Mesendoderm (in vitro differentiated cells): ENCODE data around the gene CRABP1.

Source experiments
- DNase-seq: peaks from one replicate; pipeline ENCODE4 v3.0.0; 2013
- H2AK5ac ChIP-seq: 2 replicates; pipeline ENCODE4 v1.6.1; 2013; ENCODE audit warnings: low read length, inconsistent platforms
- H2BK120ac ChIP-seq: 2 replicates; pipeline ENCODE4 v1.6.1; 2013; ENCODE audit warnings: low read depth, mild to moderate bottlenecking, low read length, moderate library complexity, mixed read lengths
- H2BK15ac ChIP-seq: replicated peaks from 2 replicates; pipeline ENCODE4 v1.6.1; 2013; ENCODE audit warnings: low read depth, mild to moderate bottlenecking, moderate library complexity
- H2BK5ac ChIP-seq: 2 replicates; pipeline ENCODE4 v1.6.1; 2013; ENCODE audit warnings: low read length, inconsistent platforms
- H3K18ac ChIP-seq: 2 replicates; pipeline ENCODE4 v1.6.1; 2013; ENCODE audit warnings: mild to moderate bottlenecking, low read length, mixed read lengths
- H3K23ac ChIP-seq: one replicate; pipeline ENCODE4 v1.6.1; 2013; ENCODE audit warnings: low read length
- H3K27ac ChIP-seq: 2 replicates; pipeline ENCODE4 v1.5.1; 2013; ENCODE audit warnings: low read depth, mild to moderate bottlenecking, inconsistent platforms, low read length, moderate library complexity
- H3K27me3 ChIP-seq: 2 replicates; pipeline ENCODE4 v1.6.1; 2013; ENCODE audit warnings: low read length, control low read depth, mild to moderate bottlenecking, inconsistent platforms; ENCODE audit not compliant: insufficient read depth, poor library complexity
- H3K36me3 ChIP-seq: 2 replicates; pipeline ENCODE4 v1.6.1; 2013; ENCODE audit warnings: low read length, inconsistent platforms; ENCODE audit not compliant: control insufficient read depth, insufficient read depth
- H3K4ac ChIP-seq: one replicate; pipeline ENCODE4 v1.6.1; 2013; ENCODE audit warnings: low read depth, mild to moderate bottlenecking, low read length, moderate library complexity
- H3K4me1 ChIP-seq: 2 replicates; pipeline ENCODE4 v1.6.1; 2013; ENCODE audit warnings: low read depth, low read length, inconsistent platforms; ENCODE audit not compliant: control insufficient read depth
- H3K4me2 ChIP-seq: 2 replicates; pipeline ENCODE4 v1.6.1; 2013; ENCODE audit warnings: low read length
- H3K4me3 ChIP-seq: 2 replicates; pipeline ENCODE4 v1.5.1; 2013; ENCODE audit warnings: mild to moderate bottlenecking, low read length
- H3K56ac ChIP-seq: one replicate; pipeline ENCODE4 v1.6.1; 2013; ENCODE audit warnings: low read length
- H3K79me1 ChIP-seq: 2 replicates; pipeline ENCODE4 v1.6.1; 2013; ENCODE audit warnings: low read length, inconsistent platforms
- H3K79me2 ChIP-seq: 2 replicates; pipeline ENCODE4 v1.6.1; 2013; ENCODE audit warnings: mild to moderate bottlenecking, low read length; ENCODE audit not compliant: control insufficient read depth, insufficient read depth
- H3K9ac ChIP-seq: 2 replicates; pipeline ENCODE4 v1.6.1; 2013; ENCODE audit warnings: low read length, inconsistent platforms
- H4K5ac ChIP-seq: one replicate; pipeline ENCODE4 v1.6.1; 2013; ENCODE audit warnings: low read length
- H4K8ac ChIP-seq: one replicate; pipeline ENCODE4 v1.6.1; 2013; ENCODE audit warnings: low read depth, mild to moderate bottlenecking, control low read depth, low read length, moderate library complexity
- WGBS: extraction: QIAGEN DNeasy Blood & Tissue Kit; methylation state at CpG from one replicate; pipeline ENCODE4 v1.1.7; 2013; ENCODE audit warnings: low lambda C conversion rate, missing lambda C conversion rate; ENCODE audit not compliant: insufficient coverage; ENCODE audit errors: extremely low coverage; 5-methylcytosine and 5-hydroxymethylcytosine counted together

CRABP1 gene

DNA sequence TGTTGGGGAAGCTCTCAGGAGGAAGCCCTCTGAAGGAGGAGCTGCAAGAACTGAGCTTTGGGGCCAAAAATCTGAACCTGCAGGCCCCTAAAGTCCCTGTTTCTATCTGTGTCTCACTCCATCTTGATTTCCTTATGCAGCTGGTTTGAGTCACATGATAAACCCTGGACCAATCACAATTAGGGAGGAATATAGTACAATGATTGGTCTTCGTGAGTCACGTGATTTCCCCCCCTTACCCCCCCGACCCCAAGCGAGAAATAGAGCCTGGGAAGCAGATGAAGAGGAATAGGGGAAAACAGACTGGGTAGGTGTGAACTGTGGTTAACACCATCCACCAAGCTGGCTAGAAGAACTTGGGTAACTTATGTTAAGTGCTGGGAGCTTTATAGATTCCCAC, 12.9 kb downstream of the CRABP1 start:
- peaks cover 4% of the 10 kb centered on the region for H3K4me1 ChIP-seq
- H4K8ac ChIP-seq: no peak overlapping the region
- no peaks in the 10 kb centered on the region for H3K36me3 ChIP-seq
- H3K56ac ChIP-seq: no peak overlapping the region
- no peaks in the 10 kb centered on the region for H3K79me1 ChIP-seq
- H3K23ac ChIP-seq: no peak overlapping the region
- H2AK5ac ChIP-seq: no peak overlapping the region
- no peak overlapping the region for H2BK5ac ChIP-seq
- no peak overlapping the region for H3K4me2 ChIP-seq
- H3K79me2 ChIP-seq: no peaks in the 10 kb centered on the region
- H3K27me3 ChIP-seq: no peaks in the 10 kb centered on the region
- peak; percentile 59 for DNase-seq
- H3K27ac ChIP-seq: no peak overlapping the region
- no peak overlapping the region for H3K4ac ChIP-seq
- no CpG with 5 or more reads among the region's 4 CpGs for WGBS
- H4K5ac ChIP-seq: no peak overlapping the region
- no peak overlapping the region for H2BK120ac ChIP-seq
- H3K18ac ChIP-seq: no peak overlapping the region
- H2BK15ac ChIP-seq: no peak overlapping the region
- no peak overlapping the region for H3K4me3 ChIP-seq
- no peak overlapping the region for H3K9ac ChIP-seq

DNA sequence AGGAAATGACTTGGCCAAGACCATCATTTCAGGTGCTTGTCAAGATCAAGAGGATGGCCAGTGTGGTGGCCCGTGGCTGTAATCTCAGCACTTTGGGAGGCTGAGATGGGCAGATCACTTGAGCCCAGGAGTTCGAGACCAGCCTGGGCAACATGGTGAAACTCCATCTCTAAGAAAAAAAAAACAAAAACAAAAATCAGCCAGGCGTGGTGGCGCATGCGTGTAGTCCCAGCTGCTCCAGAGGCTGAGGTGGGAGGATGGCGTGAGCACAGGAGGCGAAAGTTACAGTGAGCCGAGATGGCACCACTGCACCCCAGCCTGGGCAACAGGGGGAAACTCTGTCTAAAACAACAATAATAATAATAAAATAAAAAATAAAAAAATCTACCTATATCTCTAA, 15.0 kb downstream of the CRABP1 start:
- Histone ChIP-seq H3K4ac (no peak overlapping the region), H3K56ac (no peak overlapping the region), H4K8ac (no peak overlapping the region), H3K9ac (no peak overlapping the region), H3K4me1 (no peaks in the 10 kb centered on the region), H3K4me3 (no peak overlapping the region), H2BK15ac (no peak overlapping the region), H3K18ac (no peak overlapping the region), H3K23ac (no peak overlapping the region), H2AK5ac (no peak overlapping the region), H3K27ac (no peak overlapping the region), H3K79me2 (no peaks in the 10 kb centered on the region), H2BK120ac (no peak overlapping the region), H3K79me1 (no peaks in the 10 kb centered on the region), H4K5ac (no peak overlapping the region), H3K4me2 (no peak overlapping the region), H2BK5ac (no peak overlapping the region), H3K36me3 (no peaks in the 10 kb centered on the region), H3K27me3 (no peaks in the 10 kb centered on the region)
- DNase-seq: no peak
- no CpG with 5 or more reads among the region's 8 CpGs for WGBS

DNA sequence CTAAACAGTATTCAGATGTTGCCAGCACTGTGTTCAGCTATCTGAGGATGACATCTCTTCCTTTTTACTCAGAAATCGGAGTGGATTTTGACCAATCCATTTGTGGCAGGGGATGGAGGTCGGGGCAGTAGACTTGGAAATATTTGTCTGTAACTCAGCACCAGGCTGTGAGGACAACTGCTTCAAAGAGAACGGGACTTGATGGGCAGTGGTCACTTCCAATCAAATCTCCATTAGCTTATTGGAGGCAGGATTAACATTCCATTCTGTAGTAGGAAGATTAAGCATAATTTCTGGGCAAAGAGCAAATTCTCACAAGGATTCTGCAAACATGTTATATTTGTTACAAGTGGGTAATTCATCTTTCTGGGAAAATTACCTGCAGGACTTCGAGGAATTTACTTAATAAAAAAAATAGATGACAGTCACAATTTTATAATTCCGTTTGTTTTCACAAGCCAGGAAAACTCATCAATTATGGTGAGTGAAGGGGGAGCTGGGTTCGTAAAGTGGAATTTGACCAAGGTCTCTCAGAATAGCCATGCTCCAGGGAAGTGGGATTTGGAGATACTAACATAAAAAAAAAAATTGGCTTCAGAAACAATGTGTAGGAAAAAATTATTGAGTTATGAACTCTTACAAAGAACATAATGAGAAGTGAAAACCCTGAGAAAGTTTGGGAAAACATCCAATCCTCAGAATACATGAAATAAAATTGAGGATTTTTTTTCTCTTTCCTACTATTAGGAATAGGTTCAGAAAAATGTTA, 18.1 kb downstream of the CRABP1 start:
- H3K9ac ChIP-seq: no peak overlapping the region
- no peak overlapping the region for H3K4ac ChIP-seq
- H3K27me3 ChIP-seq: no peaks in the 10 kb centered on the region
- H2AK5ac ChIP-seq: no peak overlapping the region
- WGBS: no CpG with 5 or more reads among the region's 6 CpGs
- peak; percentile 83 for DNase-seq
- H3K23ac ChIP-seq: no peak overlapping the region
- H3K79me1 ChIP-seq: no peaks in the 10 kb centered on the region
- H3K79me2 ChIP-seq: no peaks in the 10 kb centered on the region
- no peak overlapping the region for H2BK5ac ChIP-seq
- no peak overlapping the region for H4K8ac ChIP-seq
- no peak overlapping the region for H4K5ac ChIP-seq
- H3K27ac ChIP-seq: no peak overlapping the region
- H2BK15ac ChIP-seq: no peak overlapping the region
- no peak overlapping the region for H3K18ac ChIP-seq
- H3K4me3 ChIP-seq: no peak overlapping the region
- no peaks in the 10 kb centered on the region for H3K4me1 ChIP-seq
- no peak overlapping the region for H2BK120ac ChIP-seq
- H3K4me2 ChIP-seq: no peak overlapping the region
- no peak overlapping the region for H3K56ac ChIP-seq
- H3K36me3 ChIP-seq: no peaks in the 10 kb centered on the region

DNA sequence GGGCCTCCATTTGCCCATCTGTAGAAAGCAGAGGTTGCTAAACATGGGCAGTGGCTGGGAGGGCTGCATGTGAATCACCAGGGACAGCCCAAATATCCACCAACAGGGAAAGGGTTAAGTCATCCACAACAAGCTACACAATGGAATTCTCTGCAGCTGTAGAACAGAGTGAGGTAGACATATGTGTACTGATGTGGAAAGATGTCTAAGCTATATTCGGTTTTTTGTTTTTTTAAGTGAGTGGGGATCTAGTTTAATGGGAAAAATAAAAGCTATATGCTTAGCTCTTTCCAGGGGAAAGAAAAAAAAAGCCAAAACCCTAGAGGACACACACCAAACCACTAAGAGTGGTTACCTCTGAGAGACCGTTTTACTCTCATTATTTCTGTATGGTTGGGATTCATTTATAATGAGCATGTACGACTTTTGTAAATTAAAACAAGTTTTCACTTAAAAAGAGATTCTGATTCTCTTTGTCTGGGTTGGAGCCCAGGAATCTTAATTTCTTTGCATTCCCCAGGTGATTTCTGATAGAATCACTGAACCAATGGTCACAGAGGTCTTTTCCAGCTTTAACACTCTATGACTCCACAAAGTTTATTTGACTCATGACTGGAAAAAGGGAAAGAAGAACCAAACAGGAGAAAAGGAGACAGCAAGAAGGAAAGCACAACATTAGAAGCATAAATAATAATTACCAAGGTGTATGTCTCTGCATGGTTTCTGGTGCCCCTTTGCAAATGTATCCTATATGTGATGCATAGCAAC, 19.1 kb downstream of the CRABP1 start:
- H3K18ac ChIP-seq: no peak overlapping the region
- H3K36me3 ChIP-seq: no peaks in the 10 kb centered on the region
- no peak overlapping the region for H3K9ac ChIP-seq
- no peak overlapping the region for H2BK5ac ChIP-seq
- no peak overlapping the region for H3K4me2 ChIP-seq
- H3K79me2 ChIP-seq: no peaks in the 10 kb centered on the region
- no peak overlapping the region for H2BK15ac ChIP-seq
- no peak overlapping the region for H3K56ac ChIP-seq
- no peak overlapping the region for H3K4me3 ChIP-seq
- H4K8ac ChIP-seq: no peak overlapping the region
- no peaks in the 10 kb centered on the region for H3K27me3 ChIP-seq
- H3K4me1 ChIP-seq: no peaks in the 10 kb centered on the region
- H3K27ac ChIP-seq: no peak overlapping the region
- no CpG with 5 or more reads among the region's 3 CpGs for WGBS
- H2BK120ac ChIP-seq: no peak overlapping the region
- DNase-seq: no peak
- H3K23ac ChIP-seq: no peak overlapping the region
- H3K79me1 ChIP-seq: no peaks in the 10 kb centered on the region
- no peak overlapping the region for H2AK5ac ChIP-seq
- no peak overlapping the region for H4K5ac ChIP-seq
- no peak overlapping the region for H3K4ac ChIP-seq

DNA sequence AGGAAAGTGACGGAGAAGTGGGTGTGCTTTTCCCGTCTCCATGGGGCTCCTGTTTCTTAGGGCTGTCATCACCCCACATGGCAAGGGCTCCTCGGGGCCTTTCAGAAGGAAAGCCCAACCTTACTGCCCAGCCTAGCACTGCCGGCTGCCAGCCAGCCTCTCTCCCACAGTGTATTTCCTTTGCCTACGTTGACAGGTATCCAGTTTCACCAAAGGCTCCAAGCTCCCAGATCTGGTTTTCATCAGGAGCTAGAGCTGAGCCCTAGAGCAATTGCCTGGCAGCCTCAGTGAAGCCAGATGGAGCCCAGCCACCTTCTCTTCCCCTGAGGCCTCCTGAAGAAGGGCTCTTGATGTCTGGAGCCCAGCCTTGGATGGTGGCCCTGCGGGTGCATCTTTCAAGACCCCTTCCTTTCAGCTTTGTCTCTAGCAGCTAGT, 20.2 kb downstream of the CRABP1 start:
- no peak overlapping the region for H3K27ac ChIP-seq
- no peaks in the 10 kb centered on the region for H3K4me1 ChIP-seq
- no CpG with 5 or more reads among the region's 6 CpGs for WGBS
- H3K79me2 ChIP-seq: no peaks in the 10 kb centered on the region
- no peaks in the 10 kb centered on the region for H3K27me3 ChIP-seq
- H4K5ac ChIP-seq: no peak overlapping the region
- H3K4ac ChIP-seq: no peak overlapping the region
- no peak overlapping the region for H3K23ac ChIP-seq
- H3K79me1 ChIP-seq: no peaks in the 10 kb centered on the region
- no peaks in the 10 kb centered on the region for H3K36me3 ChIP-seq
- no peak overlapping the region for H3K4me2 ChIP-seq
- no peak overlapping the region for H3K9ac ChIP-seq
- H3K4me3 ChIP-seq: no peak overlapping the region
- H2BK5ac ChIP-seq: no peak overlapping the region
- H2BK15ac ChIP-seq: no peak overlapping the region
- DNase-seq: peak; percentile 27
- H2AK5ac ChIP-seq: no peak overlapping the region
- H2BK120ac ChIP-seq: no peak overlapping the region
- no peak overlapping the region for H4K8ac ChIP-seq
- H3K56ac ChIP-seq: no peak overlapping the region
- no peak overlapping the region for H3K18ac ChIP-seq
